M059J (cell line): ENCODE results near the gene IL6R. TPM values are rescaled to one million over a fixed set of nuclear protein-coding genes. Genes with fewer than 3 reads are reported as not detected.

Experiments
- DNase-seq: peaks from one replicate; pipeline ENCODE4 v3.0.0-alpha.2; 2012; ENCODE audit warnings: low read depth
- total RNA-seq: library from RNA; depleted of rRNA; stranded (reverse); fragments of >200 nt; shearing (Covaris generic); gene quantifications from 2 replicates; pipeline ENCODE4 v1.2.3, GENCODE V29; 2014; rRNA removed

Gene IL6R
- total RNA-seq, 1 experiment from 2014 or later = 3.8 TPM

- no peak for DNase-seq
Observed at GRCh38 chr1:154503898-154504297, 98.8 kb downstream of the IL6R start.

GRCh38 chr1:154512760-154513159 lies 107.6 kb downstream of the IL6R start:
- no peak for DNase-seq

DNA sequence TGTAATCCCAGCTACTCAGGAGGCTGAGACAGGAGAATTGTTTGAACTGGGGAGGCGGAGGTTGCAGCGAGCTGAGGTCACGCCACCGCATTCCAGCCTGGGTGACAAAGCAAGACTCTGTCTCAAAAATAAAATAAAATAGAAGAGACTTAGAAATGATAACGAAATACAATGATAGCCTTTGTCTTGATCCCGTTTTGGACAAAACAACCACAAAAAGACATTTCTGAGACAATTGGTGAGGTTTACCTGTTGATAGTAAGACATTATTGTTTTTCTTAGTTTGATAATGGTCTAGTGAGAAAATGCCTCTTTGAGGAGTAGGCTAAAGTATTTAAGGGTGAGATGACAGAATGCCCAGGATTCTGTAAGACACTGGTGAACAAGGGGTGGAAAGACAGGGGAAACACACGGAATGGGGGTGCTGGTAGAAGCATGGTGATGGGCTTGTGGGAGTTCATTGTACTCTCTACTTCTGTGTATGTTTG lies 109.0 kb downstream of the IL6R start:
- no peak for DNase-seq

DNA sequence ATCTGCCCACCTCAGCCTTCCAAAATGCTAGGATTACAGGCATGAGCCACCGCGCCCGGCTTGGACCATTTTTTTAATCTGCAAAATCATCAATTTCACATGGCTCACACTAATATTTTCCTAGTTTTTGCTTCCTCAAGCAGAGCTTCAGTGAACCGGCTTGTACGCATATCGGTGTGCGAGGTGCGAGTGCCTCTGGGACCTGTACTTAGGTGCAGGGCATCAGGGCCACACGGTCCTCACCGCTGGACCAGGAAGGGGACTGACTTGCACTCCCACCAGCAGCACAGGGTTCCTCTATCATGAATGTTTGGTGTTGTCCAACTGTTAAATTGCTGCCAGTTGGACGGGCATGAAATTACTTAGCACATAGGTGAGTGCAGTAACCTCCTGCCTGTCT lies 112.5 kb downstream of the IL6R start:
- DNase-seq = no peak

Other genes with a start within 250 kb of the IL6R start
- 679 and 714 TPM in 2 replicates for gene TPM3, start 213.2 kb upstream of the IL6R start, total RNA-seq
- gene CFAP141, start 199.0 kb upstream of the IL6R start, total RNA-seq = not detected in 2 replicates
- 77.8 and 101 TPM in 2 replicates for gene UBAP2L, start 184.4 kb upstream of the IL6R start, total RNA-seq
- gene HAX1, start 132.7 kb upstream of the IL6R start, total RNA-seq = 92.3 and 123 TPM in 2 replicates
- not detected in 2 replicates for gene AQP10, start 84.2 kb upstream of the IL6R start, total RNA-seq
- 48.6 and 57.2 TPM in 2 replicates for gene ATP8B2, start 79.8 kb upstream of the IL6R start, total RNA-seq
- not detected in 2 replicates for gene TDRD10, start 96.9 kb downstream of the IL6R start, total RNA-seq
- not detected in 2 replicates for gene SHE, start 97.1 kb downstream of the IL6R start, total RNA-seq
- gene UBE2Q1, start 153.3 kb downstream of the IL6R start, total RNA-seq = 34.2 and 42.4 TPM in 2 replicates
- not detected in 2 replicates for gene CHRNB2, start 162.4 kb downstream of the IL6R start, total RNA-seq
- gene ADAR, start 202.8 kb downstream of the IL6R start, total RNA-seq = 178 and 260 TPM in 2 replicates